ENCODE measurements around the gene PIP5K1B. TPM values are rescaled to one million over a fixed set of nuclear protein-coding genes. Genes with fewer than 3 reads are reported as not detected.

The PIP5K1B gene
- total RNA-seq, 1 donor from 2014 or later = 1.3 TPM

- H2AFZ ChIP-seq (ENCODE audit: low read depth, low read length) = no peak overlapping the region
- no peak overlapping the region for H3K4me3 ChIP-seq (ENCODE audit: insufficient read depth, low read depth, low read length)
- Mint-ChIP-seq H3K27me3 (ENCODE audit: low read depth, unreplicated experiment) (no peaks in the 10 kb centered on the region), H3K4me1 (ENCODE audit: low read depth, unreplicated experiment) (no peaks in the 10 kb centered on the region), H3K4me3 (ENCODE audit: unreplicated experiment) (no peak overlapping the region), H3K36me3 (ENCODE audit: low read depth, unreplicated experiment) (no peaks in the 10 kb centered on the region), H3K9me3 (ENCODE audit: unreplicated experiment) (no peaks in the 10 kb centered on the region), H3K27ac (ENCODE audit: unreplicated experiment) (no peak overlapping the region)
- no peaks in the 10 kb centered on the region for H3K4me1 ChIP-seq (ENCODE audit: insufficient read depth, low read length)
- H4K20me1 ChIP-seq (ENCODE audit: insufficient read depth, low read length) = no peaks in the 10 kb centered on the region
- no peaks in the 10 kb centered on the region for H3K36me3 ChIP-seq (ENCODE audit: insufficient read depth, low read length)
- no peak overlapping the region for H3K27ac ChIP-seq (ENCODE audit: low read depth, low read length)
- H3K4me2 ChIP-seq (ENCODE audit: low read length) = no peak overlapping the region
- DNase-seq (ENCODE audit: low read depth) = no peak
- no peaks in the 10 kb centered on the region for H3K79me2 ChIP-seq (ENCODE audit: insufficient read depth, low read length)
- no peak overlapping the region for H3K9ac ChIP-seq (ENCODE audit: low read length)
- FAIRE-seq = no peak
- TF ChIP-seq CTCF (IDR thresholded peaks at IDR 0.05; ENCODE audit: insufficient read depth, low read depth, low read length) = no peak
- TF ChIP-seq EZH2 (IDR thresholded peaks at IDR 0.05; ENCODE audit: insufficient read depth, low read length) = no peak
- no peaks in the 10 kb centered on the region for H3K27me3 ChIP-seq (ENCODE audit: insufficient read depth, low read length)
- H3K9me3 ChIP-seq (ENCODE audit: insufficient read depth, low read depth, low read length) = no peaks in the 10 kb centered on the region
Measured at GRCh38 chr9:68967800-68968199, 262.8 kb downstream of the PIP5K1B start.

GRCh38 chr9:68969538-68969937, 264.5 kb downstream of the PIP5K1B start:
- no peaks in the 10 kb centered on the region for H3K9me3 Mint-ChIP-seq (ENCODE audit: unreplicated experiment)
- Histone ChIP-seq H4K20me1 (ENCODE audit: insufficient read depth, low read length) (no peaks in the 10 kb centered on the region), H3K9me3 (ENCODE audit: insufficient read depth, low read depth, low read length) (no peaks in the 10 kb centered on the region), H3K27ac (ENCODE audit: low read depth, low read length) (no peak overlapping the region), H2AFZ (ENCODE audit: low read depth, low read length) (no peak overlapping the region), H3K79me2 (ENCODE audit: insufficient read depth, low read length) (no peaks in the 10 kb centered on the region), H3K36me3 (ENCODE audit: insufficient read depth, low read length) (no peaks in the 10 kb centered on the region), H3K27me3 (ENCODE audit: insufficient read depth, low read length) (no peaks in the 10 kb centered on the region), H3K4me3 (ENCODE audit: insufficient read depth, low read depth, low read length) (no peak overlapping the region), H3K4me2 (ENCODE audit: low read length) (no peak overlapping the region), H3K4me1 (ENCODE audit: insufficient read depth, low read length) (no peaks in the 10 kb centered on the region), H3K9ac (ENCODE audit: low read length) (no peak overlapping the region)
- H3K27me3 Mint-ChIP-seq (ENCODE audit: low read depth, unreplicated experiment) = no peaks in the 10 kb centered on the region
- FAIRE-seq = no peak
- no peak overlapping the region for H3K4me3 Mint-ChIP-seq (ENCODE audit: unreplicated experiment)
- no peak for DNase-seq (ENCODE audit: low read depth)
- H3K4me1 Mint-ChIP-seq (ENCODE audit: low read depth, unreplicated experiment) = no peaks in the 10 kb centered on the region
- no peaks in the 10 kb centered on the region for H3K36me3 Mint-ChIP-seq (ENCODE audit: low read depth, unreplicated experiment)
- H3K27ac Mint-ChIP-seq (ENCODE audit: unreplicated experiment) = no peak overlapping the region
- no peak for TF ChIP-seq CTCF (IDR thresholded peaks at IDR 0.05; ENCODE audit: insufficient read depth, low read depth, low read length)
- no peak for TF ChIP-seq EZH2 (IDR thresholded peaks at IDR 0.05; ENCODE audit: insufficient read depth, low read length)

- Histone ChIP-seq H3K4me2 (ENCODE audit: low read length) (no peak overlapping the region), H3K4me1 (ENCODE audit: insufficient read depth, low read length) (no peaks in the 10 kb centered on the region), H3K36me3 (ENCODE audit: insufficient read depth, low read length) (no peaks in the 10 kb centered on the region), H3K9me3 (ENCODE audit: insufficient read depth, low read depth, low read length) (no peaks in the 10 kb centered on the region), H3K4me3 (ENCODE audit: insufficient read depth, low read depth, low read length) (no peak overlapping the region), H2AFZ (ENCODE audit: low read depth, low read length) (no peak overlapping the region), H3K27ac (ENCODE audit: low read depth, low read length) (no peak overlapping the region), H3K27me3 (ENCODE audit: insufficient read depth, low read length) (no peaks in the 10 kb centered on the region), H3K9ac (ENCODE audit: low read length) (no peak overlapping the region), H3K79me2 (ENCODE audit: insufficient read depth, low read length) (no peaks in the 10 kb centered on the region), H4K20me1 (ENCODE audit: insufficient read depth, low read length) (no peaks in the 10 kb centered on the region)
- DNase-seq (ENCODE audit: low read depth) (no peak), FAIRE-seq (no peak)
- Mint-ChIP-seq H3K27ac (ENCODE audit: unreplicated experiment) (no peak overlapping the region), H3K27me3 (ENCODE audit: low read depth, unreplicated experiment) (no peaks in the 10 kb centered on the region), H3K4me1 (ENCODE audit: low read depth, unreplicated experiment) (no peaks in the 10 kb centered on the region), H3K36me3 (ENCODE audit: low read depth, unreplicated experiment) (no peaks in the 10 kb centered on the region), H3K9me3 (ENCODE audit: unreplicated experiment) (no peaks in the 10 kb centered on the region), H3K4me3 (ENCODE audit: unreplicated experiment) (no peak overlapping the region)
- TF ChIP-seq CTCF (IDR thresholded peaks at IDR 0.05; ENCODE audit: insufficient read depth, low read depth, low read length) = no peak
- TF ChIP-seq EZH2 (IDR thresholded peaks at IDR 0.05; ENCODE audit: insufficient read depth, low read length) = no peak
Measured at GRCh38 chr9:68970151-68970550, 265.1 kb downstream of the PIP5K1B start.

Measured in astrocyte (in vitro differentiated cells and primary cell).